GM23338 (cell line): ENCODE results near the gene GRK4. TPM values are rescaled to one million over a fixed set of nuclear protein-coding genes. Genes with fewer than 3 reads are reported as not detected.

ENCODE experiments used
- ATAC-seq: fragments of 200-7000 bp; cut with Tn5 transposase; 3 replicates; pipeline ENCODE4 v1.9.1; 2020
- DNase-seq: peaks from one replicate; pipeline ENCODE4 v3.0.0-alpha.2; 2015; ENCODE audit warnings: low spot score
- H2AFZ ChIP-seq: fragments of 200-600 bp; sonication (generic); 2 replicates; pipeline ENCODE4 v1.8.0; 2016; ENCODE audit warnings: antibody characterized with exemption, mild to moderate bottlenecking, moderate library complexity
- H3F3A ChIP-seq: fragments of 200-600 bp; sonication (generic); replicated peaks from 2 replicates; pipeline ENCODE4 v1.8.0; 2017; ENCODE audit warnings: antibody characterized with exemption, mixed run types, low read depth
- H3K27ac ChIP-seq: fragments of 200-600 bp; sonication (generic); 2 replicates; pipeline ENCODE4 v1.6.1; 2016; ENCODE audit warnings: low read depth
- H3K27me3 ChIP-seq: fragments of 200-600 bp; sonication (generic); 2 replicates; pipeline ENCODE4 v1.8.0; 2016; ENCODE audit warnings: mild to moderate bottlenecking, mixed run types, moderate library complexity; ENCODE audit not compliant: insufficient read depth
- H3K36me3 ChIP-seq: fragments of 200-600 bp; sonication (generic); 2 replicates; pipeline ENCODE4 v1.8.0; 2016; ENCODE audit warnings: mild to moderate bottlenecking; ENCODE audit not compliant: insufficient read depth
- H3K4me1 ChIP-seq: fragments of 200-600 bp; sonication (generic); 2 replicates; pipeline ENCODE4 v1.8.0; 2016; ENCODE audit warnings: mild to moderate bottlenecking, moderate library complexity; ENCODE audit not compliant: insufficient read depth
- H3K4me2 ChIP-seq: fragments of 200-600 bp; sonication (generic); 2 replicates; pipeline ENCODE4 v1.7.1; 2017; ENCODE audit warnings: mixed run types
- H3K4me3 ChIP-seq: fragments of 200-600 bp; sonication (generic); 2 replicates; pipeline ENCODE4 v1.6.1; 2016; ENCODE audit warnings: mixed run types
- H3K79me2 ChIP-seq: fragments of 200-600 bp; sonication (generic); replicated peaks from 2 replicates; pipeline ENCODE4 v1.8.0; 2017; ENCODE audit warnings: mild to moderate bottlenecking; ENCODE audit not compliant: insufficient read depth
- H3K9me2 ChIP-seq: fragments of 200-600 bp; sonication (generic); 2 replicates; pipeline ENCODE4 v1.8.0; 2017; ENCODE audit not compliant: insufficient read depth
- H4K20me1 ChIP-seq: fragments of 200-600 bp; sonication (generic); replicated peaks from 2 replicates; pipeline ENCODE4 v1.8.0; 2017; ENCODE audit warnings: mild to moderate bottlenecking; ENCODE audit not compliant: insufficient read depth
- H3K27ac Mint-ChIP-seq: 2 replicates; pipeline ENCODE4 v1.8.0; 2020; ENCODE audit warnings: inconsistent platforms, mild to moderate bottlenecking, moderate library complexity, mixed read lengths
- H3K27me3 Mint-ChIP-seq: 3 replicates; pipeline ENCODE4 v1.8.0; 2022; ENCODE audit warnings: low read depth, mild to moderate bottlenecking, moderate library complexity, mixed read lengths, inconsistent platforms; ENCODE audit not compliant: insufficient read depth, poor library complexity
- H3K36me3 Mint-ChIP-seq: 3 replicates; pipeline ENCODE4 v1.8.0; 2021; ENCODE audit warnings: low read depth, mild to moderate bottlenecking, inconsistent platforms, moderate library complexity, mixed read lengths
- H3K4me1 Mint-ChIP-seq: 3 replicates; pipeline ENCODE4 v1.8.0; 2020; ENCODE audit warnings: mild to moderate bottlenecking, inconsistent platforms, mixed read lengths
- H3K4me3 Mint-ChIP-seq: 3 replicates; pipeline ENCODE4 v1.8.0; 2021; ENCODE audit warnings: moderate library complexity, mild to moderate bottlenecking, inconsistent platforms, mixed read lengths
- H3K9me3 Mint-ChIP-seq: 3 replicates; pipeline ENCODE4 v1.8.0; 2020; ENCODE audit warnings: moderate library complexity, mild to moderate bottlenecking, inconsistent platforms, mixed read lengths
- CREB1 ChIP-seq: fragments of 250-450 bp; sonication (Bioruptor Pico); IDR thresholded peaks from 2 replicates; pipeline ENCODE4 v1.5.0; 2020; ENCODE audit warnings: low read depth, mild to moderate bottlenecking, moderate library complexity
- ETS1 ChIP-seq: IDR thresholded peaks from 2 replicates; pipeline ENCODE4 v1.6.1; 2016; ENCODE audit warnings: antibody characterized with exemption
- EZH2 ChIP-seq: fragments of 200-600 bp; sonication (generic); IDR thresholded peaks from one replicate; pipeline ENCODE4 v1.8.0; 2017; ENCODE audit warnings: antibody characterized with exemption, mild to moderate bottlenecking, low read depth; ENCODE audit not compliant: unreplicated experiment
- EZH2phosphoT487 ChIP-seq: fragments of 200-600 bp; sonication (generic); IDR thresholded peaks from one replicate; pipeline ENCODE4 v1.8.1; 2018; ENCODE audit warnings: antibody characterized with exemption; ENCODE audit not compliant: unreplicated experiment
- JUNB ChIP-seq: IDR thresholded peaks from one replicate; pipeline ENCODE4 v1.6.1; 2016; ENCODE audit warnings: antibody characterized with exemption; ENCODE audit not compliant: unreplicated experiment
- NANOG ChIP-seq: IDR thresholded peaks from 2 replicates; pipeline ENCODE4 v1.6.1; 2016; ENCODE audit warnings: antibody characterized with exemption, borderline replicate concordance
- POLR2AphosphoS5 ChIP-seq: IDR thresholded peaks from 2 replicates; pipeline ENCODE4 v1.6.1; 2016; ENCODE audit warnings: antibody characterized with exemption, low read depth
- REST ChIP-seq: IDR thresholded peaks from one replicate; pipeline ENCODE4 v1.6.1; 2018; ENCODE audit warnings: antibody characterized with exemption; ENCODE audit not compliant: unreplicated experiment
- STAT1 ChIP-seq: IDR thresholded peaks from one replicate; pipeline ENCODE4 v1.6.1; 2016; ENCODE audit warnings: antibody characterized with exemption; ENCODE audit not compliant: unreplicated experiment
- ZNF114 ChIP-seq: fragments of 250-450 bp; sonication (Bioruptor Pico); IDR thresholded peaks from 2 replicates; pipeline ENCODE4 v1.5.0; 2020; ENCODE audit warnings: mild to moderate bottlenecking, moderate library complexity
- ZNF331 ChIP-seq: fragments of 250-450 bp; sonication (Bioruptor Pico); IDR thresholded peaks from 2 replicates; pipeline ENCODE4 v1.5.0; 2020; ENCODE audit warnings: low read depth, mild to moderate bottlenecking, moderate library complexity
- polyA plus RNA-seq: library from polyadenylated mRNA; unstranded; fragments of >200 nt; fragmentation: Nextera tagmentation; extraction: Ambion mirVana; gene quantifications from 2 replicates; pipeline ENCODE4 v1.2.1, GENCODE V29; 2016
- total RNA-seq: library from RNA; depleted of rRNA; stranded (reverse); fragments of >200 nt; shearing (Covaris generic); gene quantifications from 2 replicates; pipeline ENCODE4 v1.2.3, GENCODE V29; 2014
- TF ChIP-seq, protein P1 (sequence below), 2 experiments: fragments of 200-600 bp in 1 of 2; sonication (generic) in 1 of 2; conservative IDR thresholded peaks; 2 replicates each; pipeline versions ENCODE4 v1.5.1 to v1.6.1; 2016 to 2017; ENCODE audit warnings: antibody characterized with exemption in 2 of 2, low read depth in 2 of 2, mild to moderate bottlenecking in 2 of 2, moderate library complexity in 1 of 2
- TF ChIP-seq, protein P2 (sequence below): fragments of 250-450 bp; sonication (Bioruptor Pico); IDR thresholded peaks from 2 replicates; pipeline ENCODE4 v1.5.0; 2020; ENCODE audit warnings: mild to moderate bottlenecking, moderate library complexity

Gene GRK4
- total and polyA plus RNA-seq, 2 experiments from 2014 or later: 1.3 to 1.4 TPM

DNA sequence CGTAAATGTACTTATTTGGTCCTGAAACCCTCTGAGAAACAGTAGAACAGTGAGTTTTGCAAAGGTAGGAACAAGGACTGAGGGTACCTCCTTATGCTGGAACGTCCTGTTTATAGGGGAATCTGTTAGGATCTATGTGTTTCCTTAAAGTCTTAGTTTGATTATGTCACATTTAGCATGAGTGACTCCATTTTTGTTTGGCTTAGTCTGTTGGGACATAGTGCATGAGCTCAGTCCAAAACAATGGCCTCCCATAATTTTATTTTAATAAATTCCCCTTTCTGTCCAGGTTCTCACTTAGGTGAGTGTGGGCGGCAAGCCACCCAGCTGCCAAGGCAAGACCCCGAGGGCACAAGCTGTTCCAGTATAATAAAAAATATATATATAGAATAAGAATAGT is 83.3 kb downstream of the GRK4 start:
- peaks cover 3% of the 10 kb centered on the region; the same call in 2 of the 3 replicates for H3K9me3 Mint-ChIP-seq

More for the DNA sequence above, 83.3 kb downstream of the GRK4 start:
- no peak overlapping the region for H3K4me3 Mint-ChIP-seq
- TF ChIP-seq ZNF114 (CRISPR knock-in tag) (no peak), STAT1 (no peak), EZH2 (no peak), CREB1 (CRISPR knock-in tag) (no peak), JUNB (no peak), POLR2AphosphoS5 (no peak), ZNF331 (CRISPR knock-in tag) (no peak), REST (no peak), EZH2phosphoT487 (no peak), ETS1 (no peak), NANOG (no peak)
- TF ChIP-seq, protein P1, sequence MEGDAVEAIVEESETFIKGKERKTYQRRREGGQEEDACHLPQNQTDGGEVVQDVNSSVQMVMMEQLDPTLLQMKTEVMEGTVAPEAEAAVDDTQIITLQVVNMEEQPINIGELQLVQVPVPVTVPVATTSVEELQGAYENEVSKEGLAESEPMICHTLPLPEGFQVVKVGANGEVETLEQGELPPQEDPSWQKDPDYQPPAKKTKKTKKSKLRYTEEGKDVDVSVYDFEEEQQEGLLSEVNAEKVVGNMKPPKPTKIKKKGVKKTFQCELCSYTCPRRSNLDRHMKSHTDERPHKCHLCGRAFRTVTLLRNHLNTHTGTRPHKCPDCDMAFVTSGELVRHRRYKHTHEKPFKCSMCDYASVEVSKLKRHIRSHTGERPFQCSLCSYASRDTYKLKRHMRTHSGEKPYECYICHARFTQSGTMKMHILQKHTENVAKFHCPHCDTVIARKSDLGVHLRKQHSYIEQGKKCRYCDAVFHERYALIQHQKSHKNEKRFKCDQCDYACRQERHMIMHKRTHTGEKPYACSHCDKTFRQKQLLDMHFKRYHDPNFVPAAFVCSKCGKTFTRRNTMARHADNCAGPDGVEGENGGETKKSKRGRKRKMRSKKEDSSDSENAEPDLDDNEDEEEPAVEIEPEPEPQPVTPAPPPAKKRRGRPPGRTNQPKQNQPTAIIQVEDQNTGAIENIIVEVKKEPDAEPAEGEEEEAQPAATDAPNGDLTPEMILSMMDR (conservative IDR thresholded peaks at IDR 0.05; ENCODE audit: low read depth in 2 of 2): no peak
- TF ChIP-seq, protein P2, sequence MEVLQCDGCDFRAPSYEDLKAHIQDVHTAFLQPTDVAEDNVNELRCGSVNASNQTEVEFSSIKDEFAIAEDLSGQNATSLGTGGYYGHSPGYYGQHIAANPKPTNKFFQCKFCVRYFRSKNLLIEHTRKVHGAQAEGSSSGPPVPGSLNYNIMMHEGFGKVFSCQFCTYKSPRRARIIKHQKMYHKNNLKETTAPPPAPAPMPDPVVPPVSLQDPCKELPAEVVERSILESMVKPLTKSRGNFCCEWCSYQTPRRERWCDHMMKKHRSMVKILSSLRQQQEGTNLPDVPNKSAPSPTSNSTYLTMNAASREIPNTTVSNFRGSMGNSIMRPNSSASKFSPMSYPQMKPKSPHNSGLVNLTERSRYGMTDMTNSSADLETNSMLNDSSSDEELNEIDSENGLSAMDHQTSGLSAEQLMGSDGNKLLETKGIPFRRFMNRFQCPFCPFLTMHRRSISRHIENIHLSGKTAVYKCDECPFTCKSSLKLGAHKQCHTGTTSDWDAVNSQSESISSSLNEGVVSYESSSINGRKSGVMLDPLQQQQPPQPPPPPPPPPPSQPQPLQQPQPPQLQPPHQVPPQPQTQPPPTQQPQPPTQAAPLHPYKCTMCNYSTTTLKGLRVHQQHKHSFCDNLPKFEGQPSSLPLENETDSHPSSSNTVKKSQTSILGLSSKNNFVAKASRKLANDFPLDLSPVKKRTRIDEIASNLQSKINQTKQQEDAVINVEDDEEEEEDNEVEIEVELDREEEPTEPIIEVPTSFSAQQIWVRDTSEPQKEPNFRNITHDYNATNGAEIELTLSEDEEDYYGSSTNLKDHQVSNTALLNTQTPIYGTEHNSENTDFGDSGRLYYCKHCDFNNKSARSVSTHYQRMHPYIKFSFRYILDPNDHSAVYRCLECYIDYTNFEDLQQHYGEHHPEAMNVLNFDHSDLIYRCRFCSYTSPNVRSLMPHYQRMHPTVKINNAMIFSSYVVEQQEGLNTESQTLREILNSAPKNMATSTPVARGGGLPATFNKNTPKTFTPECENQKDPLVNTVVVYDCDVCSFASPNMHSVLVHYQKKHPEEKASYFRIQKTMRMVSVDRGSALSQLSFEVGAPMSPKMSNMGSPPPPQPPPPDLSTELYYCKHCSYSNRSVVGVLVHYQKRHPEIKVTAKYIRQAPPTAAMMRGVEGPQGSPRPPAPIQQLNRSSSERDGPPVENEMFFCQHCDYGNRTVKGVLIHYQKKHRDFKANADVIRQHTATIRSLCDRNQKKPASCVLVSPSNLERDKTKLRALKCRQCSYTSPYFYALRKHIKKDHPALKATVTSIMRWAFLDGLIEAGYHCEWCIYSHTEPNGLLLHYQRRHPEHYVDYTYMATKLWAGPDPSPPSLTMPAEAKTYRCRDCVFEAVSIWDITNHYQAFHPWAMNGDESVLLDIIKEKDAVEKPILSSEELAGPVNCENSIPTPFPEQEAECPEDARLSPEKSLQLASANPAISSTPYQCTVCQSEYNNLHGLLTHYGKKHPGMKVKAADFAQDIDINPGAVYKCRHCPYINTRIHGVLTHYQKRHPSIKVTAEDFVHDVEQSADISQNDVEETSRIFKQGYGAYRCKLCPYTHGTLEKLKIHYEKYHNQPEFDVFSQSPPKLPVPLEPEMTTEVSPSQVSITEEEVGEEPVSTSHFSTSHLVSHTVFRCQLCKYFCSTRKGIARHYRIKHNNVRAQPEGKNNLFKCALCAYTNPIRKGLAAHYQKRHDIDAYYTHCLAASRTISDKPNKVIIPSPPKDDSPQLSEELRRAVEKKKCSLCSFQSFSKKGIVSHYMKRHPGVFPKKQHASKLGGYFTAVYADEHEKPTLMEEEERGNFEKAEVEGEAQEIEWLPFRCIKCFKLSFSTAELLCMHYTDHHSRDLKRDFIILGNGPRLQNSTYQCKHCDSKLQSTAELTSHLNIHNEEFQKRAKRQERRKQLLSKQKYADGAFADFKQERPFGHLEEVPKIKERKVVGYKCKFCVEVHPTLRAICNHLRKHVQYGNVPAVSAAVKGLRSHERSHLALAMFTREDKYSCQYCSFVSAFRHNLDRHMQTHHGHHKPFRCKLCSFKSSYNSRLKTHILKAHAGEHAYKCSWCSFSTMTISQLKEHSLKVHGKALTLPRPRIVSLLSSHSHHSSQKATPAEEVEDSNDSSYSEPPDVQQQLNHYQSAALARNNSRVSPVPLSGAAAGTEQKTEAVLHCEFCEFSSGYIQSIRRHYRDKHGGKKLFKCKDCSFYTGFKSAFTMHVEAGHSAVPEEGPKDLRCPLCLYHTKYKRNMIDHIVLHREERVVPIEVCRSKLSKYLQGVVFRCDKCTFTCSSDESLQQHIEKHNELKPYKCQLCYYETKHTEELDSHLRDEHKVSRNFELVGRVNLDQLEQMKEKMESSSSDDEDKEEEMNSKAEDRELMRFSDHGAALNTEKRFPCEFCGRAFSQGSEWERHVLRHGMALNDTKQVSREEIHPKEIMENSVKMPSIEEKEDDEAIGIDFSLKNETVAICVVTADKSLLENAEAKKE (CRISPR knock-in tag): no peak
- Histone ChIP-seq H3K4me3 (no peak overlapping the region), H3K27me3 (no peaks in the 10 kb centered on the region), H3K79me2 (no peaks in the 10 kb centered on the region), H3F3A (no peaks in the 10 kb centered on the region), H3K9me2 (no peaks in the 10 kb centered on the region), H3K4me2 (no peak overlapping the region), H2AFZ (no peak overlapping the region), H3K4me1 (peaks cover 5% of the 10 kb centered on the region; the same call in 1 of the 2 replicates), H3K36me3 (no peaks in the 10 kb centered on the region), H3K27ac (no peak overlapping the region), H4K20me1 (no peaks in the 10 kb centered on the region; the same call in 1 of the 2 replicates)
- no peaks in the 10 kb centered on the region for H3K36me3 Mint-ChIP-seq
- peaks cover 23% of the 10 kb centered on the region for H3K4me1 Mint-ChIP-seq
- DNase-seq (no peak), ATAC-seq (no peak)
- peaks cover 5% of the 10 kb centered on the region for H3K27me3 Mint-ChIP-seq
- no peak overlapping the region for H3K27ac Mint-ChIP-seq
